ENCODE measurements around the gene IL32.

IL32 gene

DNA sequence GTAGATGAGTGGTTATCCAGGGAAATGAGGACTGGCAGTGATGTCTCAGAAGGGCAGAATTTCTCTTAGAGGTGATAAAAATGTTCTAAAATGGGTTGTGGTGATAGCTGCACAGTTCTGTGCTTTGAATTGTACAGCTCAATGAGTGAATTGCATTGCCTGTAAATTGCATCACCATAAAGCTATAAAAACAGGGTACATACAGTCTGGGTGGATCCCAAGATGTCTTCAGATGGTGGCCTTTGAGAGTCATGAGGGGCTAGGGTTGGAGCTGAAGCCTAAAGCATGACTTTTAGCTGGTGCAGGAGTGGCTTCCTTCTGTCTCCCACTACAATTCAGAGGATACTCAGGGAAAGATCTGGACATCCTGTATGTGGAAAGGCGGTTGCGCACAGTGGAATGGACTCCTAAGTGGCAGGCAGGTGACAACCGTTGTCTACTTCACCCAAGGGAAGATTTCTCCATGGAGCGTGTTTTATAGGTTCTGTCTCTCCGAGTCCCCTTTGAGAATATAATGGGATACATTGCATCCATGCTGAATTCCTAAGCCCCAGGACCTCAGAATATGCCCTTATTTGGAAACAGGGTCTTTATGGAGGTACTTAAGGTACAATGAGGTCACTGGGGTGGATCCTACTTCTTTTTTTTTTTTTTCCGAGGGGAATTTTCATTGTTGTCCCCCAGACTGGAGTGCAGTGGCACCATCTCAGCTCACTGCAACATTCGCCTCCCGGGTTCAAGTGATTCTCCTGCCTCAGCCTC lies 1.6 kb upstream of the IL32 start:
- ATAC-seq: no peak
- TF ChIP-seq RARB (CRISPR knock-in tag; IDR thresholded peaks at IDR 0.05) (no peak), ZC3H10 (CRISPR knock-in tag; IDR thresholded peaks at IDR 0.05) (no peak), ISL1 (CRISPR knock-in tag; IDR thresholded peaks at IDR 0.05) (no peak)
- TF ChIP-seq, protein P1, sequence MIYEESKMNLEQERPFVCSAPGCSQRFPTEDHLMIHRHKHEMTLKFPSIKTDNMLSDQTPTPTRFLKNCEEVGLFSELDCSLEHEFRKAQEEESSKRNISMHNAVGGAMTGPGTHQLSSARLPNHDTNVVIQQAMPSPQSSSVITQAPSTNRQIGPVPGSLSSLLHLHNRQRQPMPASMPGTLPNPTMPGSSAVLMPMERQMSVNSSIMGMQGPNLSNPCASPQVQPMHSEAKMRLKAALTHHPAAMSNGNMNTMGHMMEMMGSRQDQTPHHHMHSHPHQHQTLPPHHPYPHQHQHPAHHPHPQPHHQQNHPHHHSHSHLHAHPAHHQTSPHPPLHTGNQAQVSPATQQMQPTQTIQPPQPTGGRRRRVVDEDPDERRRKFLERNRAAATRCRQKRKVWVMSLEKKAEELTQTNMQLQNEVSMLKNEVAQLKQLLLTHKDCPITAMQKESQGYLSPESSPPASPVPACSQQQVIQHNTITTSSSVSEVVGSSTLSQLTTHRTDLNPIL (CRISPR knock-in tag; IDR thresholded peaks at IDR 0.05; ENCODE audit: low read depth): no peak

DNA sequence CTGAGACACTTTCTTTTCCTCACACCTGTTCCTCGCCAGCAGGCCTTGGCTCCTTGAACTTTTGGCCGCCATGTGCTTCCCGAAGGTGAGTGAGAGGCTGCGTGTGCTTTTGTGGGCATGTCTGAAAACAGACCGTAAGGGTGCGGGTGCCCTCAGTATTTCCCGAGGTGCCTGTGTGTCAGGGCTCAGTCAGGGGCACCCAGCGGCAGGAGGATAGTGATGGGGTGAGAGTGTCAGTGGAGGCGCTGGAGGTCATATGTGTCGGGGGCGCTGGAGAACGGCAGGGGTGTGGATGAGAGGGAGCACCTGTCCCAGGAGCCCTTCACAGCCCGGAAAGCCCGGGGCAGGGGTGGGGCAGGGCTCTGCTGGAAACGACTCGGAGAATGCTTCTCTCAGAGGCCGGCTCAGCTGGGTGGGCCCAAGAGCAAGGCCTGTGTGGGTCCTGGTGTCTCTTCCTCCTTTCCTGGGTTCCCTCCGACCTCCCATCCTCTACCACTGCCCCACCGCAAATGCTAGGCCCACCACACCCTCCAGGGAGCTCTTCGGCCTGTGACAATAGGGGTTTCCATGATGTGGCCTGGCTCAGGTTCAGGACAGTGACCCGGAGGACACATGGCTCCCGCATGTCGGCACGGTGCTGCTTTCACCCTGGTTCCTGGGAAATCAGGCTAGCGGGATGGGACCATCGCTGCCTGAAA lies 451 bp downstream of the IL32 start:
- no peak; the same call in 2 of the 3 replicates for ATAC-seq
- TF ChIP-seq, protein P2, sequence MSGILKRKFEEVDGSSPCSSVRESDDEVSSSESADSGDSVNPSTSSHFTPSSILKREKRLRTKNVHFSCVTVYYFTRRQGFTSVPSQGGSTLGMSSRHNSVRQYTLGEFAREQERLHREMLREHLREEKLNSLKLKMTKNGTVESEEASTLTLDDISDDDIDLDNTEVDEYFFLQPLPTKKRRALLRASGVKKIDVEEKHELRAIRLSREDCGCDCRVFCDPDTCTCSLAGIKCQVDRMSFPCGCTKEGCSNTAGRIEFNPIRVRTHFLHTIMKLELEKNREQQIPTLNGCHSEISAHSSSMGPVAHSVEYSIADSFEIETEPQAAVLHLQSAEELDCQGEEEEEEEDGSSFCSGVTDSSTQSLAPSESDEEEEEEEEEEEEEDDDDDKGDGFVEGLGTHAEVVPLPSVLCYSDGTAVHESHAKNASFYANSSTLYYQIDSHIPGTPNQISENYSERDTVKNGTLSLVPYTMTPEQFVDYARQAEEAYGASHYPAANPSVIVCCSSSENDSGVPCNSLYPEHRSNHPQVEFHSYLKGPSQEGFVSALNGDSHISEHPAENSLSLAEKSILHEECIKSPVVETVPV (CRISPR knock-in tag; IDR thresholded peaks at IDR 0.05): no peak
- TF ChIP-seq RARB (CRISPR knock-in tag; IDR thresholded peaks at IDR 0.05) (no peak), ESRRG (CRISPR knock-in tag; IDR thresholded peaks at IDR 0.05) (no peak), PPARA (CRISPR knock-in tag; IDR thresholded peaks at IDR 0.05; ENCODE audit: borderline replicate concordance) (no peak), ZNF8 (CRISPR knock-in tag; IDR thresholded peaks at IDR 0.05) (no peak), ARNTL (CRISPR knock-in tag; IDR thresholded peaks at IDR 0.05; ENCODE audit: borderline replicate concordance, low read depth) (no peak), ZNF565 (CRISPR knock-in tag; conservative IDR thresholded peaks at IDR 0.05; ENCODE audit: low read depth) (no peak), OSR1 (CRISPR knock-in tag; IDR thresholded peaks at IDR 0.05) (no peak), ISL1 (CRISPR knock-in tag; IDR thresholded peaks at IDR 0.05) (no peak), BACH2 (CRISPR knock-in tag; IDR thresholded peaks at IDR 0.05; ENCODE audit: borderline replicate concordance) (no peak), SNAI2 (CRISPR knock-in tag; IDR thresholded peaks at IDR 0.05) (no peak), CSDC2 (CRISPR knock-in tag; IDR thresholded peaks at IDR 0.05) (no peak), ZNF70 (CRISPR knock-in tag; IDR thresholded peaks at IDR 0.05) (no peak)
- TF ChIP-seq, protein P3, sequence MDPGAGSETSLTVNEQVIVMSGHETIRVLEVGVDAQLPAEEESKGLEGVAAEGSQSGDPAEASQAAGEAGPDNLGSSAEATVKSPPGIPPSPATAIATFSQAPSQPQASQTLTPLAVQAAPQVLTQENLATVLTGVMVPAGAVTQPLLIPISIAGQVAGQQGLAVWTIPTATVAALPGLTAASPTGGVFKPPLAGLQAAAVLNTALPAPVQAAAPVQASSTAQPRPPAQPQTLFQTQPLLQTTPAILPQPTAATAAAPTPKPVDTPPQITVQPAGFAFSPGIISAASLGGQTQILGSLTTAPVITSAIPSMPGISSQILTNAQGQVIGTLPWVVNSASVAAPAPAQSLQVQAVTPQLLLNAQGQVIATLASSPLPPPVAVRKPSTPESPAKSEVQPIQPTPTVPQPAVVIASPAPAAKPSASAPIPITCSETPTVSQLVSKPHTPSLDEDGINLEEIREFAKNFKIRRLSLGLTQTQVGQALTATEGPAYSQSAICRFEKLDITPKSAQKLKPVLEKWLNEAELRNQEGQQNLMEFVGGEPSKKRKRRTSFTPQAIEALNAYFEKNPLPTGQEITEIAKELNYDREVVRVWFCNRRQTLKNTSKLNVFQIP (CRISPR knock-in tag; IDR thresholded peaks at IDR 0.05; ENCODE audit: borderline replicate concordance, low read depth): no peak
- TF ChIP-seq, protein P1 (CRISPR knock-in tag; IDR thresholded peaks at IDR 0.05; ENCODE audit: low read depth): no peak

DNA sequence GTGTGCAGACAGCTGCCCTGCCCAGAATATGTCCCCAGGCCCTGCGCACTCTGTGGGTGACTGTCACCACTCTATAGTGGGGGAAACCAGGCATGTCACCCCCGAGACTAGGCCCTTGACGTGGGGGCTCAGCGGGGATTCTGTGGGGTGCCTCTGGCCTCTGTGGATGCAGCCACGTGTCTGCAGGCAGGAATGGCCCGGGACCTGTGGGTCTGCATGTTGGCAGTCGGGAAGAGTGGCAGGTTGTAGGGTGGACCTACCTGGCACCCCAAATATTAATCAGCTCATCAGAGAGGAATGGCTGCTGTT lies 954 bp downstream of the IL32 start:
- TF ChIP-seq ARNTL (CRISPR knock-in tag; IDR thresholded peaks at IDR 0.05; ENCODE audit: borderline replicate concordance, low read depth): no peak
- TF ChIP-seq ESRRG (CRISPR knock-in tag; IDR thresholded peaks at IDR 0.05): no peak
- no peak for TF ChIP-seq OSR1 (CRISPR knock-in tag; IDR thresholded peaks at IDR 0.05)
- no peak for TF ChIP-seq BACH2 (CRISPR knock-in tag; IDR thresholded peaks at IDR 0.05; ENCODE audit: borderline replicate concordance)
- TF ChIP-seq ZFP3 (CRISPR knock-in tag; IDR thresholded peaks at IDR 0.05): no peak
- TF ChIP-seq, protein P1 (CRISPR knock-in tag; IDR thresholded peaks at IDR 0.05; ENCODE audit: low read depth): no peak
- no peak for ATAC-seq

DNA sequence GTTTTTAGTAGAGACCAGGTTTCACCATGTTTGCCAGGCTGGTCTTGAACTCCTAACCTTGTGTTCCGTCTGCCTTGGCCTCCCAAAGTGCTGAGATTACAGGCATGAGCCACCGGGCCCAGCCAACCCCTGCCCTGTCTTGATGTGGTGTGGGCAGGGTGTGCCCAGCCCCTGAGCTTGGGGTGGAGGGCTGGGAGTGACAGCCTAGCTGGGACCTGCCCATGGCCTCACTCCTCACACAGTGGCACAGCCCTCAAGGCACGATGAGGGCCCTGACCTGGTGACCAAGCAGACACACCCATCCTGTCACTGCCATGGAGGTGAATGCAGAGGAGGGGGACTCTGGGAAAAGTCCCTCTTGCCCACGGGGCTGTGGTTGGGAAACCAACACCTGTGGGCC lies 3.0 kb downstream of the IL32 start:
- no peak for ATAC-seq
- TF ChIP-seq, protein P2 (CRISPR knock-in tag; IDR thresholded peaks at IDR 0.05): no peak
- TF ChIP-seq, protein P3 (CRISPR knock-in tag; IDR thresholded peaks at IDR 0.05; ENCODE audit: borderline replicate concordance, low read depth): no peak
- TF ChIP-seq BACH2 (CRISPR knock-in tag; IDR thresholded peaks at IDR 0.05; ENCODE audit: borderline replicate concordance): no peak
- no peak for TF ChIP-seq ARNTL (CRISPR knock-in tag; IDR thresholded peaks at IDR 0.05; ENCODE audit: borderline replicate concordance, low read depth)
- no peak for TF ChIP-seq ZC3H10 (CRISPR knock-in tag; IDR thresholded peaks at IDR 0.05)
- TF ChIP-seq CSDC2 (CRISPR knock-in tag; IDR thresholded peaks at IDR 0.05): no peak
- TF ChIP-seq, protein P1 (CRISPR knock-in tag; IDR thresholded peaks at IDR 0.05; ENCODE audit: low read depth): no peak
- TF ChIP-seq ZNF8 (CRISPR knock-in tag; IDR thresholded peaks at IDR 0.05): no peak
- no peak for TF ChIP-seq PPARA (CRISPR knock-in tag; IDR thresholded peaks at IDR 0.05; ENCODE audit: borderline replicate concordance)
- no peak for TF ChIP-seq TOX (CRISPR knock-in tag; IDR thresholded peaks at IDR 0.05; ENCODE audit: borderline replicate concordance)

Measured in SK-N-SH treated with all-trans-retinoic acid at 6 μM for 48 hours (cell line).